Activated CD4-positive, alpha-beta T cell treated with anti-CD3 and anti-CD28 coated beads, Interleukin-2, Interleukin-4, amounts not matched to agents 100 ng/mL and 50 ng/mL, durations not matched to agents 16 hours and 8 hours (primary cell): ENCODE results near the gene SKAP2.

Experiments
- DNase-seq: peaks from one replicate; pipeline ENCODE4 v3.0.0-alpha.2; 2020; ENCODE audit warnings: low spot score

SKAP2 gene

GRCh38 chr7:26777385-26777784 lies 87.0 kb downstream of the SKAP2 start:
- DNase-seq = no peak

- no peak for DNase-seq
Measured at GRCh38 chr7:26760501-26760900, 103.9 kb downstream of the SKAP2 start.

GRCh38 chr7:26759108-26759507 lies 105.3 kb downstream of the SKAP2 start:
- no peak for DNase-seq

- no peak for DNase-seq
Measured at GRCh38 chr7:26743205-26743604, 121.2 kb downstream of the SKAP2 start.

- DNase-seq = no peak
Measured at GRCh38 chr7:26735976-26736600, 128.3 kb downstream of the SKAP2 start.

- no peak for DNase-seq
Measured at GRCh38 chr7:26729150-26729775, 135.1 kb downstream of the SKAP2 start.

- DNase-seq = no peak
Measured at GRCh38 chr7:26726051-26726450, 138.3 kb downstream of the SKAP2 start.

GRCh38 chr7:26724795-26725194 lies 139.6 kb downstream of the SKAP2 start:
- no peak for DNase-seq

- no peak for DNase-seq
Measured at GRCh38 chr7:26723129-26723528, 141.3 kb downstream of the SKAP2 start.

- no peak for DNase-seq
Measured at GRCh38 chr7:26721450-26721849, 142.9 kb downstream of the SKAP2 start.

- no peak for DNase-seq
Measured at GRCh38 chr7:26718063-26718462, 146.3 kb downstream of the SKAP2 start.

GRCh38 chr7:26714438-26714837 lies 150.0 kb downstream of the SKAP2 start:
- no peak for DNase-seq

GRCh38 chr7:26714006-26714405 lies 150.4 kb downstream of the SKAP2 start:
- no peak for DNase-seq

GRCh38 chr7:26709210-26709990 lies 155.0 kb downstream of the SKAP2 start:
- no peak for DNase-seq

- DNase-seq = no peak
Measured at GRCh38 chr7:26705567-26705966, 158.8 kb downstream of the SKAP2 start.

GRCh38 chr7:26704786-26705185 lies 159.6 kb downstream of the SKAP2 start:
- DNase-seq = no peak

GRCh38 chr7:26704036-26704435 lies 160.4 kb downstream of the SKAP2 start:
- DNase-seq = no peak

- DNase-seq = no peak
Measured at GRCh38 chr7:26700893-26701292, 163.5 kb downstream of the SKAP2 start.

- no peak for DNase-seq
Measured at GRCh38 chr7:26700386-26700785, 164.0 kb downstream of the SKAP2 start.

- DNase-seq = no peak
Measured at GRCh38 chr7:26699766-26700165, 164.6 kb downstream of the SKAP2 start.

- DNase-seq = no peak
Measured at GRCh38 chr7:26698806-26699205, 165.6 kb downstream of the SKAP2 start.

- no peak for DNase-seq
Measured at GRCh38 chr7:26698194-26698593, 166.2 kb downstream of the SKAP2 start.

GRCh38 chr7:26696978-26697377 lies 167.4 kb downstream of the SKAP2 start:
- DNase-seq = peak; percentile 50
